ENCODE results near the gene LDLRAD4.

GRCh38 chr18:13558790-13559189 is 340.2 kb downstream of the LDLRAD4 start:
- TF ChIP-seq CTCF (conservative IDR thresholded peaks at IDR 0.05; ENCODE audit: low read depth, low read length) (no peak), EZH2 (IDR thresholded peaks at IDR 0.05; ENCODE audit: low read length, unreplicated experiment) (no peak), EZH2phosphoT487 (IDR thresholded peaks at IDR 0.05; ENCODE audit: borderline replicate concordance, low read length) (no peak)
